ENCODE measurements around the gene MSI2. TPM values are rescaled to one million over a fixed set of nuclear protein-coding genes. Genes with fewer than 3 reads are reported as not detected.

The MSI2 gene
- total and polyA plus RNA-seq, 2 experiments from 2014 or later = 18.9 to 41.8 TPM

DNA sequence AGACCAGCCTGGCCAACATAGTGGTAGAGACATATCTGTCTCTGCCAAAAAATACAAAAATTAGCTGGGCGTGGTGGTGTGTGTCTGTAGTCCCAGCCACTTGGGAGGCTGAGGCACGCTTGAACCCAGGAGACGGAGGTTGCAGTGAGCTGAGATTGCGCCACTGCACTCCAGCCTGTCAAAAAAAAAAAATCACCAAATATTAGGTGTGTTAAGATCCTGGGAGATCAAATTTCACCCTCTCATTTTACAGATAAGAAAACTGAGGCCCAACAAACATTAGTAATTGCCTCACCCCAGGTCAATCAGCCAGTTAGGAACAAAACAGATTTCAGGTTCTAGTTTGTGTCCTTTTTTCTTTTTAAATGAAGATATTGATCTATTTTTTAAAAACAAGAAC is 116.7 kb downstream of the MSI2 start:
- no peak for TF ChIP-seq CREB1 (CRISPR knock-in tag; IDR thresholded peaks at IDR 0.05; ENCODE audit: low read depth)
- Mint-ChIP-seq H3K4me3 (no peak overlapping the region), H3K4me1 (peaks cover 32% of the 10 kb centered on the region), H3K27me3 (ENCODE audit: insufficient read depth, low read depth, poor library complexity) (peaks cover 5% of the 10 kb centered on the region), H3K36me3 (ENCODE audit: low read depth) (peaks cover 35% of the 10 kb centered on the region), H3K9me3 (peaks cover 16% of the 10 kb centered on the region; the same call in 2 of the 3 replicates), H3K27ac (no peak overlapping the region)
- ATAC-seq (no peak), DNase-seq (ENCODE audit: low spot score) (no peak)
- Histone ChIP-seq H3K9me2 (ENCODE audit: insufficient read depth) (peaks cover 3% of the 10 kb centered on the region; the same call in 1 of the 2 replicates), H3K79me2 (replicated peaks; ENCODE audit: insufficient read depth) (no peaks in the 10 kb centered on the region), H3K4me2 (no peak overlapping the region), H3K27ac (ENCODE audit: low read depth) (no peak overlapping the region), H3F3A (replicated peaks; ENCODE audit: low read depth) (no peaks in the 10 kb centered on the region), H3K27me3 (ENCODE audit: insufficient read depth) (no peaks in the 10 kb centered on the region), H3K4me3 (no peak overlapping the region), H2AFZ (no peak overlapping the region), H3K4me1 (ENCODE audit: insufficient read depth) (peaks cover 15% of the 10 kb centered on the region; the same call in 1 of the 2 replicates), H4K20me1 (replicated peaks; ENCODE audit: insufficient read depth) (no peaks in the 10 kb centered on the region), H3K36me3 (ENCODE audit: insufficient read depth) (no peaks in the 10 kb centered on the region)

DNA sequence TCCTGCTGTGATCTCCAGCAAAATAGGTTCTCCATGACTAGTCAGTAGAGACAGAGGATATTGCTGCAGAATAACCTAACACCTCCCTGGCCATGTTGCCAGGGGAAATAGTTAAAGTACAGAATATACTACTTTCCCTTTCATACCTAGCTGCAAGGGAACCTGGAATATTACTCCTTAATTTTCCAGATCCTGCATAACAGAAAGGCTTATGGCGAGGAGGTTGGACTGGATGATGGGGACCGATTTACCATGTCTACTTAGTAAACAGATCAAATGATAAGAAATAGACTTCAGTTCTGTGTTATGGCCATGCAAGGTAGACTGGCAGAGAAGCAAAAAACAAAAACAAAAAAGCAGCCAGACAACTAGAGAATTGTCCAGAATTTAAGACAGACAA is 117.4 kb downstream of the MSI2 start:
- ATAC-seq (no peak), DNase-seq (ENCODE audit: low spot score) (no peak)
- Histone ChIP-seq H3K4me3 (no peak overlapping the region), H3K27me3 (ENCODE audit: insufficient read depth) (no peaks in the 10 kb centered on the region), H3K36me3 (ENCODE audit: insufficient read depth) (no peaks in the 10 kb centered on the region), H3K79me2 (replicated peaks; ENCODE audit: insufficient read depth) (no peaks in the 10 kb centered on the region), H3K4me2 (no peak overlapping the region), H2AFZ (no peak overlapping the region), H3K27ac (ENCODE audit: low read depth) (no peak overlapping the region), H3K4me1 (ENCODE audit: insufficient read depth) (peaks cover 19% of the 10 kb centered on the region), H3K9me2 (ENCODE audit: insufficient read depth) (peaks cover 3% of the 10 kb centered on the region; the same call in 1 of the 2 replicates), H4K20me1 (replicated peaks; ENCODE audit: insufficient read depth) (no peaks in the 10 kb centered on the region), H3F3A (replicated peaks; ENCODE audit: low read depth) (no peaks in the 10 kb centered on the region)
- peaks cover 16% of the 10 kb centered on the region; the same call in 2 of the 3 replicates for H3K9me3 Mint-ChIP-seq
- H3K36me3 Mint-ChIP-seq (ENCODE audit: low read depth) = peaks cover 35% of the 10 kb centered on the region
- no peak overlapping the region for H3K4me3 Mint-ChIP-seq
- no peak overlapping the region for H3K27ac Mint-ChIP-seq
- peaks cover 5% of the 10 kb centered on the region for H3K27me3 Mint-ChIP-seq (ENCODE audit: insufficient read depth, low read depth, poor library complexity)
- H3K4me1 Mint-ChIP-seq = peaks cover 32% of the 10 kb centered on the region
- TF ChIP-seq ZNF114 (CRISPR knock-in tag; IDR thresholded peaks at IDR 0.05) (no peak), ZNF331 (CRISPR knock-in tag; IDR thresholded peaks at IDR 0.05; ENCODE audit: low read depth) (no peak), EZH2phosphoT487 (IDR thresholded peaks at IDR 0.05; ENCODE audit: unreplicated experiment) (no peak), CREB1 (CRISPR knock-in tag; IDR thresholded peaks at IDR 0.05; ENCODE audit: low read depth) (no peak), EZH2 (IDR thresholded peaks at IDR 0.05; ENCODE audit: low read depth, unreplicated experiment) (no peak), STAT1 (IDR thresholded peaks at IDR 0.05; ENCODE audit: unreplicated experiment) (no peak), POLR2AphosphoS5 (IDR thresholded peaks at IDR 0.05; ENCODE audit: low read depth) (no peak), NANOG (IDR thresholded peaks at IDR 0.05; ENCODE audit: borderline replicate concordance) (no peak)
- TF ChIP-seq, protein P1, sequence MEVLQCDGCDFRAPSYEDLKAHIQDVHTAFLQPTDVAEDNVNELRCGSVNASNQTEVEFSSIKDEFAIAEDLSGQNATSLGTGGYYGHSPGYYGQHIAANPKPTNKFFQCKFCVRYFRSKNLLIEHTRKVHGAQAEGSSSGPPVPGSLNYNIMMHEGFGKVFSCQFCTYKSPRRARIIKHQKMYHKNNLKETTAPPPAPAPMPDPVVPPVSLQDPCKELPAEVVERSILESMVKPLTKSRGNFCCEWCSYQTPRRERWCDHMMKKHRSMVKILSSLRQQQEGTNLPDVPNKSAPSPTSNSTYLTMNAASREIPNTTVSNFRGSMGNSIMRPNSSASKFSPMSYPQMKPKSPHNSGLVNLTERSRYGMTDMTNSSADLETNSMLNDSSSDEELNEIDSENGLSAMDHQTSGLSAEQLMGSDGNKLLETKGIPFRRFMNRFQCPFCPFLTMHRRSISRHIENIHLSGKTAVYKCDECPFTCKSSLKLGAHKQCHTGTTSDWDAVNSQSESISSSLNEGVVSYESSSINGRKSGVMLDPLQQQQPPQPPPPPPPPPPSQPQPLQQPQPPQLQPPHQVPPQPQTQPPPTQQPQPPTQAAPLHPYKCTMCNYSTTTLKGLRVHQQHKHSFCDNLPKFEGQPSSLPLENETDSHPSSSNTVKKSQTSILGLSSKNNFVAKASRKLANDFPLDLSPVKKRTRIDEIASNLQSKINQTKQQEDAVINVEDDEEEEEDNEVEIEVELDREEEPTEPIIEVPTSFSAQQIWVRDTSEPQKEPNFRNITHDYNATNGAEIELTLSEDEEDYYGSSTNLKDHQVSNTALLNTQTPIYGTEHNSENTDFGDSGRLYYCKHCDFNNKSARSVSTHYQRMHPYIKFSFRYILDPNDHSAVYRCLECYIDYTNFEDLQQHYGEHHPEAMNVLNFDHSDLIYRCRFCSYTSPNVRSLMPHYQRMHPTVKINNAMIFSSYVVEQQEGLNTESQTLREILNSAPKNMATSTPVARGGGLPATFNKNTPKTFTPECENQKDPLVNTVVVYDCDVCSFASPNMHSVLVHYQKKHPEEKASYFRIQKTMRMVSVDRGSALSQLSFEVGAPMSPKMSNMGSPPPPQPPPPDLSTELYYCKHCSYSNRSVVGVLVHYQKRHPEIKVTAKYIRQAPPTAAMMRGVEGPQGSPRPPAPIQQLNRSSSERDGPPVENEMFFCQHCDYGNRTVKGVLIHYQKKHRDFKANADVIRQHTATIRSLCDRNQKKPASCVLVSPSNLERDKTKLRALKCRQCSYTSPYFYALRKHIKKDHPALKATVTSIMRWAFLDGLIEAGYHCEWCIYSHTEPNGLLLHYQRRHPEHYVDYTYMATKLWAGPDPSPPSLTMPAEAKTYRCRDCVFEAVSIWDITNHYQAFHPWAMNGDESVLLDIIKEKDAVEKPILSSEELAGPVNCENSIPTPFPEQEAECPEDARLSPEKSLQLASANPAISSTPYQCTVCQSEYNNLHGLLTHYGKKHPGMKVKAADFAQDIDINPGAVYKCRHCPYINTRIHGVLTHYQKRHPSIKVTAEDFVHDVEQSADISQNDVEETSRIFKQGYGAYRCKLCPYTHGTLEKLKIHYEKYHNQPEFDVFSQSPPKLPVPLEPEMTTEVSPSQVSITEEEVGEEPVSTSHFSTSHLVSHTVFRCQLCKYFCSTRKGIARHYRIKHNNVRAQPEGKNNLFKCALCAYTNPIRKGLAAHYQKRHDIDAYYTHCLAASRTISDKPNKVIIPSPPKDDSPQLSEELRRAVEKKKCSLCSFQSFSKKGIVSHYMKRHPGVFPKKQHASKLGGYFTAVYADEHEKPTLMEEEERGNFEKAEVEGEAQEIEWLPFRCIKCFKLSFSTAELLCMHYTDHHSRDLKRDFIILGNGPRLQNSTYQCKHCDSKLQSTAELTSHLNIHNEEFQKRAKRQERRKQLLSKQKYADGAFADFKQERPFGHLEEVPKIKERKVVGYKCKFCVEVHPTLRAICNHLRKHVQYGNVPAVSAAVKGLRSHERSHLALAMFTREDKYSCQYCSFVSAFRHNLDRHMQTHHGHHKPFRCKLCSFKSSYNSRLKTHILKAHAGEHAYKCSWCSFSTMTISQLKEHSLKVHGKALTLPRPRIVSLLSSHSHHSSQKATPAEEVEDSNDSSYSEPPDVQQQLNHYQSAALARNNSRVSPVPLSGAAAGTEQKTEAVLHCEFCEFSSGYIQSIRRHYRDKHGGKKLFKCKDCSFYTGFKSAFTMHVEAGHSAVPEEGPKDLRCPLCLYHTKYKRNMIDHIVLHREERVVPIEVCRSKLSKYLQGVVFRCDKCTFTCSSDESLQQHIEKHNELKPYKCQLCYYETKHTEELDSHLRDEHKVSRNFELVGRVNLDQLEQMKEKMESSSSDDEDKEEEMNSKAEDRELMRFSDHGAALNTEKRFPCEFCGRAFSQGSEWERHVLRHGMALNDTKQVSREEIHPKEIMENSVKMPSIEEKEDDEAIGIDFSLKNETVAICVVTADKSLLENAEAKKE (CRISPR knock-in tag; IDR thresholded peaks at IDR 0.05) = no peak
- TF ChIP-seq, protein P2, sequence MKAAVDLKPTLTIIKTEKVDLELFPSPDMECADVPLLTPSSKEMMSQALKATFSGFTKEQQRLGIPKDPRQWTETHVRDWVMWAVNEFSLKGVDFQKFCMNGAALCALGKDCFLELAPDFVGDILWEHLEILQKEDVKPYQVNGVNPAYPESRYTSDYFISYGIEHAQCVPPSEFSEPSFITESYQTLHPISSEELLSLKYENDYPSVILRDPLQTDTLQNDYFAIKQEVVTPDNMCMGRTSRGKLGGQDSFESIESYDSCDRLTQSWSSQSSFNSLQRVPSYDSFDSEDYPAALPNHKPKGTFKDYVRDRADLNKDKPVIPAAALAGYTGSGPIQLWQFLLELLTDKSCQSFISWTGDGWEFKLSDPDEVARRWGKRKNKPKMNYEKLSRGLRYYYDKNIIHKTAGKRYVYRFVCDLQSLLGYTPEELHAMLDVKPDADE (IDR thresholded peaks at IDR 0.05) = no peak
- TF ChIP-seq, protein P3, sequence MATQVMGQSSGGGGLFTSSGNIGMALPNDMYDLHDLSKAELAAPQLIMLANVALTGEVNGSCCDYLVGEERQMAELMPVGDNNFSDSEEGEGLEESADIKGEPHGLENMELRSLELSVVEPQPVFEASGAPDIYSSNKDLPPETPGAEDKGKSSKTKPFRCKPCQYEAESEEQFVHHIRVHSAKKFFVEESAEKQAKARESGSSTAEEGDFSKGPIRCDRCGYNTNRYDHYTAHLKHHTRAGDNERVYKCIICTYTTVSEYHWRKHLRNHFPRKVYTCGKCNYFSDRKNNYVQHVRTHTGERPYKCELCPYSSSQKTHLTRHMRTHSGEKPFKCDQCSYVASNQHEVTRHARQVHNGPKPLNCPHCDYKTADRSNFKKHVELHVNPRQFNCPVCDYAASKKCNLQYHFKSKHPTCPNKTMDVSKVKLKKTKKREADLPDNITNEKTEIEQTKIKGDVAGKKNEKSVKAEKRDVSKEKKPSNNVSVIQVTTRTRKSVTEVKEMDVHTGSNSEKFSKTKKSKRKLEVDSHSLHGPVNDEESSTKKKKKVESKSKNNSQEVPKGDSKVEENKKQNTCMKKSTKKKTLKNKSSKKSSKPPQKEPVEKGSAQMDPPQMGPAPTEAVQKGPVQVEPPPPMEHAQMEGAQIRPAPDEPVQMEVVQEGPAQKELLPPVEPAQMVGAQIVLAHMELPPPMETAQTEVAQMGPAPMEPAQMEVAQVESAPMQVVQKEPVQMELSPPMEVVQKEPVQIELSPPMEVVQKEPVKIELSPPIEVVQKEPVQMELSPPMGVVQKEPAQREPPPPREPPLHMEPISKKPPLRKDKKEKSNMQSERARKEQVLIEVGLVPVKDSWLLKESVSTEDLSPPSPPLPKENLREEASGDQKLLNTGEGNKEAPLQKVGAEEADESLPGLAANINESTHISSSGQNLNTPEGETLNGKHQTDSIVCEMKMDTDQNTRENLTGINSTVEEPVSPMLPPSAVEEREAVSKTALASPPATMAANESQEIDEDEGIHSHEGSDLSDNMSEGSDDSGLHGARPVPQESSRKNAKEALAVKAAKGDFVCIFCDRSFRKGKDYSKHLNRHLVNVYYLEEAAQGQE (IDR thresholded peaks at IDR 0.05; ENCODE audit: unreplicated experiment) = no peak

All from GM23338 (cell line).